ENCODE measurements around the gene CTNNA2.

The CTNNA2 gene

DNA sequence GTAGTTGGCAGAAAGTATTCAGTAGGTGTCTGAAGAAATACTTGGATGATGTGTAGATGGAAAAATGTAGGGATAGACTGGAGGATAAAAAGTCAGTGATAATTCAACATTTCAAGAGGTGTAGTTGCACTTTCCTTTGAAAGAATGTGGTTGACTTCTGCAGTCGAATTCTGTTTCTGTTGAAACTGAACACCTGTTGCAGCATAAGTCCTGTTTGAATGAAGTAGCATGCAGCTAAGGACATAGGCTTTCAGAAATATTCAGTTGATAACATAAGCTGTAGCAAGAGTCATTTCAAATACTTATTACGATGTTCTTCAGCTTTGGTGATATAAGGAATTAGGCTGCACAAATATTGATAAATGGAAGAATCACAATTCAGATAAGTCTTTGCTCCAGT is 1129.6 kb downstream of the CTNNA2 start:
- DNase-seq: no peak

GRCh38 chr2:80643598-80643997 is 1130.7 kb downstream of the CTNNA2 start:
- DNase-seq: no peak

- DNase-seq: no peak
Measured at GRCh38 chr2:80651435-80651834, 1138.6 kb downstream of the CTNNA2 start.

GRCh38 chr2:80655265-80655664 is 1142.4 kb downstream of the CTNNA2 start:
- DNase-seq: no peak

GRCh38 chr2:80670763-80671162 is 1157.9 kb downstream of the CTNNA2 start:
- DNase-seq: peak; percentile 20

- DNase-seq: no peak
Measured at GRCh38 chr2:80687524-80687923, 1174.7 kb downstream of the CTNNA2 start.

GRCh38 chr2:80689106-80689505 is 1176.3 kb downstream of the CTNNA2 start:
- no peak for DNase-seq
